ENCODE data around the gene DENND1A.
"Not testable (repeated sequence)": the region's sequence is repeated elsewhere in the genome, so short reads cannot be mapped to it uniquely, and the experiment has no call there.

The DENND1A gene

GRCh38 chr9:123643518-123643917 is 286.4 kb downstream of the DENND1A start:
- no peak for DNase-seq

- DNase-seq, result no peak
Measured at GRCh38 chr9:123642291-123643278, 287.3 kb downstream of the DENND1A start.

- DNase-seq, result no peak
Measured at GRCh38 chr9:123640792-123641222, 289.1 kb downstream of the DENND1A start.

GRCh38 chr9:123639743-123640142 is 290.2 kb downstream of the DENND1A start:
- no peak for DNase-seq

- DNase-seq, result no peak
Measured at GRCh38 chr9:123637945-123638634, 291.8 kb downstream of the DENND1A start.

GRCh38 chr9:123637606-123637944 is 292.4 kb downstream of the DENND1A start:
- no peak for DNase-seq

GRCh38 chr9:123636805-123637204 is 293.1 kb downstream of the DENND1A start:
- DNase-seq, result not testable (repeated sequence)

GRCh38 chr9:123631862-123632261 is 298.1 kb downstream of the DENND1A start:
- no peak for DNase-seq

- DNase-seq, result no peak
Measured at GRCh38 chr9:123630233-123630632, 299.7 kb downstream of the DENND1A start.

- no peak for DNase-seq
Measured at GRCh38 chr9:123629531-123629930, 300.4 kb downstream of the DENND1A start.

- no peak for DNase-seq
Measured at GRCh38 chr9:123622711-123623241, 307.1 kb downstream of the DENND1A start.

GRCh38 chr9:123620239-123620638 is 309.7 kb downstream of the DENND1A start:
- no peak for DNase-seq

- no peak for DNase-seq
Measured at GRCh38 chr9:123617952-123618678, 311.8 kb downstream of the DENND1A start.

GRCh38 chr9:123617286-123617685 is 312.6 kb downstream of the DENND1A start:
- DNase-seq, result no peak

GRCh38 chr9:123616707-123617106 is 313.2 kb downstream of the DENND1A start:
- no peak for DNase-seq

- DNase-seq, result no peak
Measured at GRCh38 chr9:123615381-123615780, 314.5 kb downstream of the DENND1A start.

GRCh38 chr9:123614306-123615263 is 315.3 kb downstream of the DENND1A start:
- no peak for DNase-seq

GRCh38 chr9:123611226-123611625 is 318.7 kb downstream of the DENND1A start:
- peak; percentile 23 for DNase-seq

GRCh38 chr9:123609844-123610243 is 320.1 kb downstream of the DENND1A start:
- DNase-seq, result no peak

- DNase-seq, result no peak
Measured at GRCh38 chr9:123608104-123608503, 321.8 kb downstream of the DENND1A start.

GRCh38 chr9:123607479-123607878 is 322.4 kb downstream of the DENND1A start:
- no peak for DNase-seq

- DNase-seq, result no peak
Measured at GRCh38 chr9:123606141-123606540, 323.8 kb downstream of the DENND1A start.

Data from HCEC 1CT (cell line).